WTC11 (cell line): ENCODE measurements around the gene COL12A1.

ENCODE experiments used
- FOXK1 ChIP-seq: sonication (generic); formaldehyde crosslinking; IDR thresholded peaks from 2 replicates; pipeline ENCODE4 v1.8.0; 2022; ENCODE audit warnings: mild to moderate bottlenecking, moderate library complexity, missing genetic modification reagents
- TCF7 ChIP-seq: sonication (generic); formaldehyde crosslinking; IDR thresholded peaks from 2 replicates; pipeline ENCODE4 v1.8.0; 2022; ENCODE audit warnings: mild to moderate bottlenecking, low read depth, missing genetic modification reagents, moderate library complexity
- TP53 ChIP-seq: sonication (generic); formaldehyde crosslinking; IDR thresholded peaks from 2 replicates; pipeline ENCODE4 v1.8.1; 2023; ENCODE audit warnings: mild to moderate bottlenecking, missing genetic modification reagents
- ZNF121 ChIP-seq: sonication (generic); formaldehyde crosslinking; IDR thresholded peaks from 2 replicates; pipeline ENCODE4 v1.8.0; 2023; ENCODE audit warnings: missing genetic modification reagents
- ZNF423 ChIP-seq: fragments of 250-450 bp; sonication (Bioruptor Pico); IDR thresholded peaks from 2 replicates; pipeline ENCODE4 v2.1.2; 2022; ENCODE audit warnings: mild to moderate bottlenecking, moderate library complexity
- TF ChIP-seq, protein P1 (sequence below): fragments of 200-600 bp; IDR thresholded peaks from 2 replicates; pipeline ENCODE4 v1.8.0; 2022; ENCODE audit warnings: antibody characterized with exemption
- TF ChIP-seq, protein P2 (sequence below): sonication (generic); formaldehyde crosslinking; IDR thresholded peaks from 2 replicates; pipeline ENCODE4 v1.8.1; 2022; ENCODE audit warnings: missing genetic modification reagents, borderline replicate concordance

DNA sequence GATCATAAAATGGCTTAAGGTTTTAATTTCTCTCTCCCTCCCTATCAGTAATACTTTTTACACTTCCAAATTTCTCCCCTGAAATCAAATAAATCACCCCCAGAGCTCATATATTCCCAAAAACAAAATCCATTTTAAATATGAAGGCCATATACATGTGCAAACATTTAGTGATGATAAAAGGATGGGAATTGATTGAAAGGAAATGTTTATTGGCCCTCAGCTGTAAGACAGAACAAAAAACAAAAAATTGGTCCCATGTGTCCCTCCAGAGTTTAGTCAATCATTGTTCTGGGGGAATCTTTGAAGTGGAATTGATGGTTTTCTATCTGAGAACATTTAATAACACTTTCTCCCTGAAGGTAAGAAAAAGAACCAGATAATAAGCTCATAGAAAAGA is 91.7 kb downstream of the COL12A1 start:
- TF ChIP-seq, protein P1, sequence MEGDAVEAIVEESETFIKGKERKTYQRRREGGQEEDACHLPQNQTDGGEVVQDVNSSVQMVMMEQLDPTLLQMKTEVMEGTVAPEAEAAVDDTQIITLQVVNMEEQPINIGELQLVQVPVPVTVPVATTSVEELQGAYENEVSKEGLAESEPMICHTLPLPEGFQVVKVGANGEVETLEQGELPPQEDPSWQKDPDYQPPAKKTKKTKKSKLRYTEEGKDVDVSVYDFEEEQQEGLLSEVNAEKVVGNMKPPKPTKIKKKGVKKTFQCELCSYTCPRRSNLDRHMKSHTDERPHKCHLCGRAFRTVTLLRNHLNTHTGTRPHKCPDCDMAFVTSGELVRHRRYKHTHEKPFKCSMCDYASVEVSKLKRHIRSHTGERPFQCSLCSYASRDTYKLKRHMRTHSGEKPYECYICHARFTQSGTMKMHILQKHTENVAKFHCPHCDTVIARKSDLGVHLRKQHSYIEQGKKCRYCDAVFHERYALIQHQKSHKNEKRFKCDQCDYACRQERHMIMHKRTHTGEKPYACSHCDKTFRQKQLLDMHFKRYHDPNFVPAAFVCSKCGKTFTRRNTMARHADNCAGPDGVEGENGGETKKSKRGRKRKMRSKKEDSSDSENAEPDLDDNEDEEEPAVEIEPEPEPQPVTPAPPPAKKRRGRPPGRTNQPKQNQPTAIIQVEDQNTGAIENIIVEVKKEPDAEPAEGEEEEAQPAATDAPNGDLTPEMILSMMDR: no peak
- TF ChIP-seq ZNF121 (CRISPR knock-in tag) (no peak), ZNF423 (CRISPR knock-in tag) (no peak), TCF7 (CRISPR knock-in tag) (no peak), TP53 (CRISPR knock-in tag) (no peak), FOXK1 (CRISPR knock-in tag) (no peak)
- TF ChIP-seq, protein P2, sequence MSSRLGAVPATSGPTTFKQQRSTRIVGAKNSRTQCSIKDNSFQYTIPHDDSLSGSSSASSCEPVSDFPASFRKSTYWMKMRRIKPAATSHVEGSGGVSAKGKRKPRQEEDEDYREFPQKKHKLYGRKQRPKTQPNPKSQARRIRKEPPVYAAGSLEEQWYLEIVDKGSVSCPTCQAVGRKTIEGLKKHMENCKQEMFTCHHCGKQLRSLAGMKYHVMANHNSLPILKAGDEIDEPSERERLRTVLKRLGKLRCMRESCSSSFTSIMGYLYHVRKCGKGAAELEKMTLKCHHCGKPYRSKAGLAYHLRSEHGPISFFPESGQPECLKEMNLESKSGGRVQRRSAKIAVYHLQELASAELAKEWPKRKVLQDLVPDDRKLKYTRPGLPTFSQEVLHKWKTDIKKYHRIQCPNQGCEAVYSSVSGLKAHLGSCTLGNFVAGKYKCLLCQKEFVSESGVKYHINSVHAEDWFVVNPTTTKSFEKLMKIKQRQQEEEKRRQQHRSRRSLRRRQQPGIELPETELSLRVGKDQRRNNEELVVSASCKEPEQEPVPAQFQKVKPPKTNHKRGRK (CRISPR knock-in tag): no peak
